K562 (cell line): ENCODE results near the gene KCTD3. TPM values are rescaled to one million over a fixed set of nuclear protein-coding genes. Genes with fewer than 3 reads are reported as not detected.

Experiments used
- ATAC-seq: fragments of 200-7000 bp; cut with Tn5 transposase; 3 replicates; pipeline ENCODE4 v1.9.1; 2020; ENCODE audit warnings: moderate library complexity
- BruUV-seq: library from RNA; stranded (reverse); fragments of 400-500 nt; replicated peaks from 2 replicates; lab custom pipeline; 2021; lab: Mats Ljungman, UMichigan
- CTCF ChIA-PET: fragments of 300-600 bp; formaldehyde crosslinking; extraction: SDS; loops from one replicate; lab custom pipeline; 2021; ENCODE audit warnings: low intra/inter-chr PET ratio; lab: Yijun Ruan, JAX
- POLR2A ChIA-PET: fragments of 300-600, 350-650 bp; sonication (Branson Sonifier 250); formaldehyde crosslinking; extraction: SDS; loops from one replicate; lab custom pipeline; 2021; ENCODE audit warnings: antibody characterized with exemption, inconsistent platforms; lab: Yijun Ruan, JAX
- DNase-seq, 4 experiments: peaks; one replicate each; pipeline versions ENCODE4 v3.0.0 to v3.0.0-alpha.2; 2011 to 2018; ENCODE audit warnings: low spot score in 3 of 4, mixed read lengths in 3 of 4; ENCODE audit errors: extremely low read depth in 1 of 4
- FAIRE-seq: peaks from 2 replicates; lab custom pipeline; 2011; peaks lifted over from hg19 to GRCh38; lab: Jason Lieb, UNC
- H2AFZ ChIP-seq: 2 replicates; pipeline ENCODE4 v1.6.0; 2011; ENCODE audit warnings: low read depth, low read length, control low read depth, inconsistent platforms
- H3K27ac ChIP-seq: fragments of 200-600 bp; 3 replicates; pipeline ENCODE4 v1.8.0; 2011; ENCODE audit warnings: low read depth, mild to moderate bottlenecking, control low read depth, inconsistent platforms, low read length, moderate library complexity, mixed read lengths; ENCODE audit errors: extremely low read depth
- H3K27me3 ChIP-seq, 2 experiments: fragments of 300-600 bp in 1 of 2; 2 replicates in 1 of 2; 3 replicates in 1 of 2; pipeline versions ENCODE4 v1.6.0 to v1.8.0; 2011; ENCODE audit warnings: inconsistent platforms in 2 of 2, low read length in 2 of 2, mild to moderate bottlenecking in 1 of 2, mixed read lengths in 1 of 2, moderate library complexity in 1 of 2; ENCODE audit not compliant: control insufficient read depth in 2 of 2, insufficient read depth in 2 of 2
- H3K36me3 ChIP-seq: fragments of 300-600 bp; 3 replicates; pipeline ENCODE4 v1.8.0; 2011; ENCODE audit warnings: mild to moderate bottlenecking, low read length, inconsistent platforms; ENCODE audit not compliant: control insufficient read depth, insufficient read depth
- H3K4me1 ChIP-seq, 2 experiments: fragments of 200-600 bp in 1 of 2; replicated peaks in 1 of 2; 2 replicates in 1 of 2; 3 replicates in 1 of 2; pipeline versions ENCODE4 v1.5.1 to v1.8.0; 2011; ENCODE audit warnings: inconsistent platforms in 2 of 2, low read length in 2 of 2, mild to moderate bottlenecking in 1 of 2, mixed read lengths in 1 of 2, moderate library complexity in 1 of 2; ENCODE audit not compliant: control insufficient read depth in 2 of 2, insufficient read depth in 2 of 2
- H3K4me2 ChIP-seq: 2 replicates; pipeline ENCODE4 v1.6.1; 2011; ENCODE audit warnings: low read length, control low read depth, inconsistent platforms, mixed read lengths; ENCODE audit not compliant: insufficient read depth
- H3K4me3 ChIP-seq: fragments of 200-600 bp; sonication (generic), shearing (Covaris generic); 2 replicates; pipeline ENCODE4 v1.5.1; 2016; ENCODE audit warnings: control low read depth, inconsistent platforms
- H3K79me2 ChIP-seq: fragments of 200-600 bp; 3 replicates; pipeline ENCODE4 v1.8.0; 2011; ENCODE audit warnings: low read length, inconsistent platforms; ENCODE audit not compliant: control insufficient read depth, insufficient read depth
- H3K9ac ChIP-seq, 2 experiments: 2 replicates each; pipeline versions ENCODE4 v1.6.0 to v1.6.1; 2011; ENCODE audit warnings: low read depth in 2 of 2, low read length in 2 of 2, control low read depth in 1 of 2, inconsistent platforms in 1 of 2, mild to moderate bottlenecking in 1 of 2, mixed read lengths in 1 of 2; ENCODE audit not compliant: insufficient read depth in 1 of 2
- H3K9me1 ChIP-seq: one replicate; pipeline ENCODE4 v1.6.0; 2011; ENCODE audit warnings: inconsistent platforms, mild to moderate bottlenecking, low read length, moderate library complexity; ENCODE audit not compliant: control insufficient read depth, insufficient read depth
- H3K9me3 ChIP-seq: replicated peaks from 2 replicates; pipeline ENCODE4 v1.5.1; 2011; ENCODE audit warnings: low read depth, low read length, inconsistent platforms; ENCODE audit not compliant: control insufficient read depth, insufficient read depth
- H4K20me1 ChIP-seq: replicated peaks from 2 replicates; pipeline ENCODE4 v1.6.1; 2011; ENCODE audit warnings: low read length, inconsistent platforms, mixed read lengths; ENCODE audit not compliant: control insufficient read depth, insufficient read depth
- ARNT ChIP-seq, 2 experiments: fragments of 450-650 bp; IDR thresholded peaks; 2 replicates each; pipeline ENCODE4 v1.6.1; 2016; ENCODE audit warnings: mild to moderate bottlenecking in 1 of 2
- CBX1 ChIP-seq: sonication (generic); IDR thresholded peaks from 2 replicates; pipeline ENCODE4 v1.6.1; 2016; ENCODE audit warnings: antibody characterized with exemption, low read depth, mild to moderate bottlenecking
- CHD1 ChIP-seq: fragments of 200-600 bp; sonication (generic); IDR thresholded peaks from one replicate; pipeline ENCODE4 v1.6.1; 2012; ENCODE audit warnings: mild to moderate bottlenecking, moderate library complexity, low read length, inconsistent platforms
- DLX4 ChIP-seq: fragments of 250-450 bp; sonication (Bioruptor Pico); IDR thresholded peaks from 2 replicates; pipeline ENCODE4 v1.6.1; 2021; ENCODE audit warnings: mild to moderate bottlenecking
- ETV6 ChIP-seq, 3 experiments: fragments of 150-350 bp in 1 of 3; sonication (generic) in 1 of 3; formaldehyde crosslinking in 1 of 3; IDR thresholded peaks; 2 replicates each; pipeline versions ENCODE4 v1.6.1 to v1.8.0; 2014 to 2022; ENCODE audit warnings: borderline replicate concordance in 2 of 3, low read depth in 2 of 3, antibody characterized with exemption in 1 of 3, low read length in 1 of 3, mild to moderate bottlenecking in 1 of 3, missing genetic modification reagents in 1 of 3
- IFI16 ChIP-seq: fragments of 250-450 bp; sonication (Bioruptor Pico); IDR thresholded peaks from 2 replicates; pipeline ENCODE4 v2.1.2; 2022; ENCODE audit warnings: mild to moderate bottlenecking, inconsistent platforms
- NCOR1 ChIP-seq: fragments of 450-650 bp; IDR thresholded peaks from 2 replicates; pipeline ENCODE4 v1.6.1; 2016; ENCODE audit warnings: mild to moderate bottlenecking, moderate library complexity
- PTBP1 ChIP-seq: fragments of 200-400 bp; formaldehyde crosslinking; IDR thresholded peaks from 2 replicates; pipeline ENCODE4 v1.6.1; 2017; ENCODE audit warnings: low read depth, low read length
- RB1 ChIP-seq: fragments of 450-650 bp; IDR thresholded peaks from 2 replicates; pipeline ENCODE4 v1.6.1; 2017; ENCODE audit warnings: low read depth, mild to moderate bottlenecking
- TGIF2 ChIP-seq: sonication (generic); formaldehyde crosslinking; IDR thresholded peaks from 2 replicates; pipeline ENCODE4 v1.8.1; 2022; ENCODE audit warnings: mild to moderate bottlenecking, missing genetic modification reagents, moderate library complexity
- XRCC4 ChIP-seq: IDR thresholded peaks from one replicate; pipeline ENCODE4 v1.6.1; 2011; ENCODE audit not compliant: insufficient read depth, insufficient read length; ENCODE audit errors: extremely low read depth
- ZBTB7A ChIP-seq: IDR thresholded peaks from 2 replicates; pipeline ENCODE4 v1.6.1; 2011; ENCODE audit warnings: low read depth, mild to moderate bottlenecking, low read length, moderate library complexity, borderline replicate concordance; ENCODE audit not compliant: control insufficient read depth
- ZC3H8 ChIP-seq: fragments of 450-650 bp; IDR thresholded peaks from 2 replicates; pipeline ENCODE4 v1.6.1; 2017
- ZMIZ1 ChIP-seq, 2 experiments: fragments of 150-350 bp in 1 of 2; IDR thresholded peaks; 2 replicates each; pipeline ENCODE4 v1.6.1; 2012 to 2016; ENCODE audit warnings: low read depth in 2 of 2, low read length in 2 of 2, mild to moderate bottlenecking in 1 of 2, moderate library complexity in 1 of 2
- ZNF12 ChIP-seq: sonication (generic); formaldehyde crosslinking; IDR thresholded peaks from 2 replicates; pipeline ENCODE4 v1.4.0; 2020; ENCODE audit warnings: mild to moderate bottlenecking, missing genetic modification reagents
- ZNF79 ChIP-seq: fragments of 250-450 bp; sonication (Bioruptor Pico); IDR thresholded peaks from 2 replicates; pipeline ENCODE4 v1.4.0; 2020; ENCODE audit warnings: low read depth, mild to moderate bottlenecking, moderate library complexity
- WGBS: fragments of 100-300 bp; shearing (Covaris generic); methylation state at CpG from one replicate; pipeline ENCODE4 v1.1.6; 2016; ENCODE audit warnings: low coverage, mixed read lengths; ENCODE audit not compliant: insufficient coverage; ENCODE audit errors: missing lambda C conversion rate; 5-methylcytosine and 5-hydroxymethylcytosine counted together
- in situ Hi-C: fragments of 300-500 bp; cut with MboI; formaldehyde crosslinking; loops from 4 replicates; pipeline ENCODE4 v1.15.0; 2018; ENCODE audit warnings: inconsistent platforms, mixed read lengths
- intact Hi-C: fragments of 100-400 bp; cut with micrococcal nuclease; formaldehyde crosslinking; loops from 2 replicates; pipeline ENCODE4 v1.14.2; 2022
- polyA plus RNA-seq, 8 experiments: library from polyadenylated mRNA; depleted of rRNA in 4 of 8; stranded (reverse) in 5 of 8; unstranded in 3 of 8; fragments of >200 nt; fragmentation: Nextera tagmentation in 2 of 8; fragmentation: Illumina TruSeq in 1 of 8; extraction: Ambion mirVana in 2 of 8; extraction: Trizol in 1 of 8; gene quantifications; 2 replicates each; pipeline versions ENCODE4 v1.2.1 to v1.2.3, GENCODE V29; 2011 to 2014; ENCODE audit warnings: inconsistent platforms in 1 of 8, missing spikeins in 1 of 8
- total RNA-seq, 7 experiments: library from RNA; depleted of rRNA in 6 of 7; stranded (reverse); fragments of >200 nt in 6 of 7; fragmentation: Illumina TruSeq in 2 of 7; extraction: Trizol in 2 of 7; gene quantifications; 2 replicates each; pipeline versions ENCODE4 v1.2.1 to v1.2.3, GENCODE V29; 2011 to 2021; ENCODE audit warnings: low replicate concordance in 1 of 7

The KCTD3 gene
- total and polyA plus RNA-seq, 9 of the 15 experiments (the other 6 are each of a cell fraction or from before 2014, with no cell fraction given): 12.8 to 77.1 (median 44.3) TPM

GRCh38 chr1:215667761-215668160 is 100.7 kb downstream of the KCTD3 start:
- no peaks in the 10 kb centered on the region for H3K27me3 ChIP-seq
- ATAC-seq: no peak
- CTCF ChIA-PET: no interaction called here
- FAIRE-seq: no peak
- DNase-seq: no peak
- H2AFZ ChIP-seq: no peak overlapping the region
- POLR2A ChIA-PET: no interaction called here
- H3K9ac ChIP-seq: no peak overlapping the region
- H3K4me1 ChIP-seq: no peaks in the 10 kb centered on the region
- no peaks in the 10 kb centered on the region for H3K79me2 ChIP-seq
- no TSS peak for BruUV-seq
- H3K4me3 ChIP-seq: no peak overlapping the region
- no peaks in the 10 kb centered on the region for H3K9me1 ChIP-seq
- no peaks in the 10 kb centered on the region for H3K36me3 ChIP-seq
- H3K27ac ChIP-seq: no peak overlapping the region
- H3K4me2 ChIP-seq: no peak overlapping the region
- WGBS: 0% methylated on average over 2 of the region's 2 CpGs
- no peaks in the 10 kb centered on the region for H3K9me3 ChIP-seq
- in situ Hi-C loops (no loop called here), intact Hi-C loops (loop anchor here (10.0 kb wide), 1 partner anchor 63 kb away; no protein-coding TSS in a partner anchor)
- H4K20me1 ChIP-seq: no peaks in the 10 kb centered on the region
- no peak for TF ChIP-seq TGIF2
- TF ChIP-seq ETV6 (IDR thresholded peaks at IDR 0.05; ENCODE audit: borderline replicate concordance in 1 of 2, low read depth in 2 of 2, low read length in 1 of 2): no peak
- no peak for TF ChIP-seq ETV6 (CRISPR knock-in tag; IDR thresholded peaks at IDR 0.05; ENCODE audit: borderline replicate concordance)
- TF ChIP-seq DLX4 (CRISPR knock-in tag): no peak
- no peak for TF ChIP-seq CBX1
- no peak for TF ChIP-seq ZC3H8
- TF ChIP-seq ARNT (IDR thresholded peaks at IDR 0.05): no peak
- TF ChIP-seq XRCC4: no peak
- no peak for TF ChIP-seq IFI16 (CRISPR knock-in tag)
- no peak for TF ChIP-seq PTBP1
- no peak for TF ChIP-seq RB1
- no peak for TF ChIP-seq ZBTB7A
- no peak for TF ChIP-seq ZNF12 (CRISPR knock-in tag)
- no peak for TF ChIP-seq ZMIZ1 (IDR thresholded peaks at IDR 0.05; ENCODE audit: low read depth in 2 of 2, low read length in 2 of 2)
- TF ChIP-seq CHD1: no peak
- TF ChIP-seq NCOR1: no peak
- no peak for TF ChIP-seq ZNF79 (CRISPR knock-in tag)
